HG02943 (cell line): ENCODE data around the gene SORD.
"Not testable (repeated sequence)": the region's sequence is repeated elsewhere in the genome, so short reads cannot be mapped to it uniquely, and the experiment has no call there.

ENCODE experiments used
- ATAC-seq: cut with Tn5 transposase; IDR thresholded peaks from one replicate; pipeline ENCODE4 v1.9.1; 2021; ENCODE audit warnings: mild to moderate bottlenecking, low read depth, moderate library complexity; ENCODE audit not compliant: unreplicated experiment

The SORD gene

GRCh38 chr15:45022871-45023658 is at the start of gene SORD:
SORD (plus strand) TSS chr15:45023195; CDS start chr15:45023284, 89 bp downstream.
- peak; percentile 87 for ATAC-seq

GRCh38 chr15:44976183-44976582 is 46.8 kb upstream of the SORD start:
- not testable (repeated sequence) for ATAC-seq

- ATAC-seq = not testable (repeated sequence)
Observed at GRCh38 chr15:44977781-44978180, 45.2 kb upstream of the SORD start.

DNA sequence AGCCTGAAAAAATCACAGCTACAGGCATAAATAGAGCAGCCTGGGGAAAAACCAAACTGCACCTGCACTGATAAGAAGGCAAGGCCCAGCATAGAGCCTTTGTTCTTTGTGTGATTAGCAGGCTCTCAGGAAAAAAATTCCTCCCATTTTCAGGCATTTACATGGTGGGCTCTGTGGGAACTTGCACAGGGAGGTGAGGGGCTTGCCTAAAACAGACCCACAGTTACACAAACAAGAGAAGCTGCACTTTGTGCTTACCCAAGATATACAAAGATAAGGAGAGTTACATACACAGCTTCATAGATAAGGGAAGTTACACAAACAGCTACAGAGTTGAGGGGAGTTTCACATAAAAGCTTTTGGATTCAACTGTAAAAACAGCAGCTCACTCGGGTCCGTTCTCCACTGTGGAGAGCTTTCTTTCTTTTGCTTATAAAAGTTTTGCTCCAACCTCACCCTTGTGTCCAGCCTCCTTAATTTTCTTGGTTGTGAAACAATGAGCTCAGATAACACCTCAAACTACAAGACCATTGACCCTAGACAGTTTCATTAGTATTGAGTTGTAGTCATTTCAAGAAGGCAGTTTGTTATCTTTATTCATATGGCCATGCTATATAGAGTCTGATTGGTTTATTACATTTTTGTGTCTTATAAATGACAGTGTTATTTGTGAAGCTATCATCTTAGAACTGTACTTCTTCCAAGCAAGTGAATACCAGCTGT is 43.2 kb upstream of the SORD start:
- ATAC-seq = not testable (repeated sequence)

GRCh38 chr15:44984144-44984543 is 38.9 kb upstream of the SORD start:
- ATAC-seq = not testable (repeated sequence)

DNA sequence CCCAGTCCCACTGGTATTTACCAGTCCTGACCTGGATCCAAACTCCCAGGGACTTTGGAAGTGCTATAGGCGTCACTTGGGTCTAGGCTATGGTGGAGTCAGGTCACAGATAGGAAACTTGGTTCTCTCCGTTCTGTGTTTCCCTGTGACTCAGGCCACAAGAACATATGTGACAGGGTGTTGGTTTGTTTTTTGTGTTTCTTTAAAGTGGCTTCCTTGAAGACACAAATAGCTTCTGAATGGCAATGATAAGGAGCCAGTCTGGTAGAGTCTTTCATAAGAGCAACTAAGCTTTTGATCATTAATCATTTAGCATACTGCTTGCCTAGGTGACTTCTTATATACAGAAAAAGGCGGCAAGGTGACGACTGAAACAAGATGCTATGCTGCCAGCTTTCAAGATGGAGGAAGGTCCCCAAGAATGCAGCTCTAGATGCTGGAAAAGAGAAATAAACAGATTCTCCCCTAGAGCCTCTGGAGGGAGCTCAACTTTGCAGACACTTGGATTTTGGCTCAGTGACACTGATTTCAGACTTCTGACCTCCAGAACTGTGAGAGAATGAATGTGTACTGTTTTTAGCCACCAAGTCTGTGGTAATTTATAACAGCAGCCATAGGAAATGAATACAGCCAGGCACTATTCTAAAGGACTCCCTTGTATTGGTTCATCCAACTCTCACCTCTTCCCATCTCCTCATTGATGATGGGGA is 36.5 kb upstream of the SORD start:
- ATAC-seq = not testable (repeated sequence)

DNA sequence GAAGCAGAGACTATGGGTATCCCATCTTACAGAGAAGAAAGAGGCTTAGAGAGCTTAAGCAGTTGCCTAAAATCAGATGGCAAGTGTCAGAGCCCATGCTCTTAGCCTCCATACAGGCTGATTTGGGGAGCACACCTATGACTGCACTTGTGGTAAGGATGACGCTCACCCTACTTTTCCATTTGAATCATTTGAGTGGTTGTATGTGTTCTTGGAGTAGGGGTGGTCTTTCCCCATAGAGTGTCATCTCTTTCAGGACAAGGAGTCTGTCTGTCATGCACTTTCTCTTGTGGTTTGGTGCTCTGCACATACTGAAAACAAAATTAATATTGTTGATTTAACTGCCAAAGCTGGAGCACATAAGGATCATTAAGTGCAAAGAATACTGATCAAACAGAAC is 35.3 kb upstream of the SORD start:
- ATAC-seq = not testable (repeated sequence)

- not testable (repeated sequence) for ATAC-seq
Observed at GRCh38 chr15:44988184-44988869, 34.7 kb upstream of the SORD start.

DNA sequence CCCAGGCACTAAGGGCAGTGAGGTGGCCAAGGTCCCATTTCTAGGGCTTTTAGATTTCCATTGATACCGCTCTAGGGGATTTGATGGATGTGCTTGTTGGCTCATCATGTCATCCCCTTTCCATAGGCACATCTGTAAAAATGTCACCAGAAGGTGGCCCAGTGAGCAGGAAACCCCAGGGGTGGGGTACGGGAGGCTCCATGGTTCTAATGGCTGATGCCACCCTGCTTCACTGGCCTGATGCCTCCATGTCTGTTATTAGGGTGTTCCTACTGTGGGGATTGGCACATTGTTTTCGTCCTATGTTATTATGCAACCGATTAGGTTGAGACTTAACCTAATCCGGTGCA is 34.1 kb upstream of the SORD start:
- not testable (repeated sequence) for ATAC-seq

GRCh38 chr15:44997632-44998031 is 25.4 kb upstream of the SORD start:
- not testable (repeated sequence) for ATAC-seq

GRCh38 chr15:44999105-44999504 is 23.9 kb upstream of the SORD start:
- ATAC-seq = no peak

DNA sequence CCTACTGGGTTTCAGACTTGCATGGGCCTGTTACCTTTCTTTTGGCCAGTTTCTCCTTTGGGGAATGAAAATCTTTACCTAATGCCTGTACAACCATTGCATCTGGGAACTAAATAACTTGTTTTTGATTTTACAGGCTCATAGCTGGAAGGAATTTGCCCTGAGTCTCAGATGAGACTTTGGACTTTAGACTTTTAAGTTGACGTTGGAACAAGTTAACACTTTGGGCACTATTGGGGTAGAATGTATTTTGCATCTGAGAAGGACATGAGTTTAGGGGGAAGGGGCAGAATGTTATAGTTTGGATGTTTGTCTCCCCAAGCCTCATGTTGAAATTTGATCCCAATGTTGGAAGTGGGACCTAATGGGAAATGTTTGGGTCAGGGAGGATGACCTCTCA is 21.8 kb upstream of the SORD start:
- not testable (repeated sequence) for ATAC-seq

DNA sequence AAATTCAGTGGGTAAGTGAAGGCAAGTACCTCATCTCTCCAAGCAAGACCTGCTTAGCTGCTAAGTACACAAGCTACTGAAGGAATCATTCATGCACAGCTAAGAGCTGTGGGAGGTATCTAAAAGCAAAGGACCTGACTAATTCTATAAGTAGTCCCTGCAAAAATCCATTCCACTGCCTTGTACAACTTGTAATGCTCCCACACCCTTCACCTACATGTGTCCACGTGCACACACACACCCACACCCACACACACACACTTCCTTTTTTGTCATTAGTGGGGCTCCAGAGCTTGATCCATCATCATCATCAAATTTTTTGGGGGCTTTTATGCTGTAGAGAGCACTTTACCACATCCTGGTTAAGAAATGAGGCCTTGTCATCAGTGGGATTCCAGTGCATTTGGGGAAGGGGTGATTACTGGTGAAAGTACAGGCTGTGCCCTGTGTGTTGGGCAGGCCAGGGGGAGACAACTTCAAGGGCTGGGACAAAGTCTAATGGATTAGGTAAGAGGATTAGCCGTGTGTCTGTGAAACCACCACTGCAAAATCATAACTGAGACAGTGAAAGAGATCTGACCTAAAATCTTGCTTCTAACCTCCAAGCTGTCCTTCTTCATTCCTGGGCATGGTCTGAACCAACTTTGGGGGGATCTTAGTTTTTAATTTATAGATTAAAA is 19.1 kb upstream of the SORD start:
- not testable (repeated sequence) for ATAC-seq

DNA sequence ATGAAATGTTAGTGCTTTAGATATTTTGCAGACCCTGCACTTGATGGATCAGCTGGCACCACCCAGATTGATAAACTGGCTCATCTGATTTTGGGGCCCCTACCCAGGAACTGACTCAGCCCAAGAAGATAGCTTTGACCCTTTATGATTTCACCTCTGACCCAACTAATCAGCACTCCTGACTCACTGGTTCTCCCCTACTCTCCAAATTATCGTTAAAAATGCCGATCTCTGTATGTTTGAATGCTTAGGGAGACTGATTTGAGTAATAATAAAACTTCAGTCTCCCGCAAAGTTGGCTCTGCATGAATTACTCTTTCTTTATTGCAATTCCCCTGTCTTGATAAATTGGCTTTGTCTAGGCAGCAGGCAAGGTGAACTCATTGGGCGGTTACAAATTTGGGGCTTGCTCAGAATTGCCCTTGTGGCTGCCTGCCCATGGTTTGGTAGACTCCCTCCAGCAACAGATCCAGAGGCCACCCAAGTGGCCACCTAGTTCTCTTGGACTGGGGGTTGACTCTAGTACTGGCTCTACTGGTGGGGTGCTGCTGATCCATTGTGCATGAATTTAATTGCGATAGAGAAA is 18.3 kb upstream of the SORD start:
- not testable (repeated sequence) for ATAC-seq

GRCh38 chr15:45009046-45009445 is 13.9 kb upstream of the SORD start:
- no peak for ATAC-seq

DNA sequence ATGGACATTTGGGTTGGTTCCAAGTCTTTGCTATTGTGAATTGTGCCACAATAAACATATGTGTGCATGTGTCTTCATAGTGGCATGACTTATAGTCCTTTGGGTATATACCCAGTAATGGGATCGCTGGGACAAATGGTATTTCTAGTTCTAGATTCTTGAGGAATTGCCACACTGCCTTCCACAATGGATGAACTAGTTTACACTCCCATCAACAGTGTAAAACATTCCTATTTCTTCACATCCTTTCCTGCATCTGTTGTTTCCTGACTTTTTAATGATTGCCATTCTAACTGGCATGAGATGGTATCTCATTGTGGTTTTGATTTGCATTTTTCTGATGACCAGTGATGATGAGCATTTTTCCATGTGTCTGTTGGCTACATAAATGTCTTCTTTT is 7.9 kb upstream of the SORD start:
- not testable (repeated sequence) for ATAC-seq

GRCh38 chr15:45020222-45020900 is 2.6 kb upstream of the SORD start:
- not testable (repeated sequence) for ATAC-seq

DNA sequence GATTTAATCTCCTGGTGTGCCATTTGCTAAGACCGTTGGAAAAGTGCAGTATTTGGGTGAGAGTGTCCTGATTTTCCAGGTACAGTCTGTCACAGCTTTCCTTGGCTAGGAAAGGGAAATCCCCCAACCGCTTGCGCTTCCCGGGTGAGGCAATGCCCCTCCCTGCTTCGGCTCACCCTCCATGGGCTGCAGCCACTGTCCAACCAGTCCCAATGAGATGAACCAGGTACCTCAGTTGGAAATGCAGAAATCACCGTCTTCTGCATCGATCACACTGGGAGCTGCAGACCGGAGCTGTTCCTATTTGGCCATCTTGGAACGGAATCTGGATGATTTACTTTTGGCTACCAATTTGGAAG is 2.1 kb upstream of the SORD start:
- not testable (repeated sequence) for ATAC-seq

DNA sequence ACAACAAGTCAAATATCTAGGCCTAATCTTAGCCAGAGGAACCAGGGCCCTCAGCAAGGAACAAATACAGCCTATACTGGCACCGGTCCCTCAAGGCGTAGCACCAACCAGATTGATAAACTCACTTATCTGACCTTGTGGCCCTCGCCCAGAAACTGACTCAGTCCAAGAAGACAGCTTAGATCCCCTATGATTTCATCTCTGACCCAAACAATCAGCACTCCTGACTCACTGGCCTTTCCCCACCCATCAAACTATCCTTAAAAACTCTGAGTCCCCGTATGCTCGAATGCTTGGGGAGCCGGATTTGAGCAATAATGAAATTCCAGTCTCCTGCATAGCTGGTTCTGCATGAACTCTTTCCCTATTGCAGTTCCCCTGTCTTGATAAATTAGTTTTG is 1.6 kb upstream of the SORD start:
- ATAC-seq = no peak
